Breast epithelium (tissue), 3 donors: ENCODE data around the gene GPC4.

ENCODE experiments used
- CTCF ChIP-seq, 3 donors: fragments of 450-650 bp; IDR thresholded peaks; one replicate each; pipeline ENCODE4 v1.5.1; 2016 to 2017; ENCODE audit warnings: antibody characterized with exemption in 3 of 3, mild to moderate bottlenecking in 3 of 3, moderate library complexity in 3 of 3
- POLR2A ChIP-seq: fragments of 450-650 bp; IDR thresholded peaks from one replicate; pipeline ENCODE4 v1.6.1; 2016; ENCODE audit warnings: antibody characterized with exemption, mild to moderate bottlenecking, moderate library complexity

GRCh38 chrX:133369065-133369464 lies 46.2 kb downstream of the GPC4 start:
- TF ChIP-seq CTCF (IDR thresholded peaks at IDR 0.05) (no peak), POLR2A (no peak)
